Choroid plexus epithelial cell (primary cell): Measurements from ENCODE around the gene SSTR3.

Experiments
- DNase-seq: peaks from one replicate; pipeline ENCODE4 v3.0.0-alpha.2; 2010; ENCODE audit warnings: low read depth
- H3K4me3 ChIP-seq: 2 replicates; pipeline ENCODE4 v1.5.1; 2011; ENCODE audit warnings: low read depth, mild to moderate bottlenecking, control low read depth, low read length, moderate library complexity
- TF ChIP-seq, protein P1 (sequence below): conservative IDR thresholded peaks from 2 replicates; pipeline ENCODE4 v1.5.1; 2011; ENCODE audit warnings: low read depth, mild to moderate bottlenecking, control low read depth, inconsistent platforms, low read length, moderate library complexity

The SSTR3 gene

DNA sequence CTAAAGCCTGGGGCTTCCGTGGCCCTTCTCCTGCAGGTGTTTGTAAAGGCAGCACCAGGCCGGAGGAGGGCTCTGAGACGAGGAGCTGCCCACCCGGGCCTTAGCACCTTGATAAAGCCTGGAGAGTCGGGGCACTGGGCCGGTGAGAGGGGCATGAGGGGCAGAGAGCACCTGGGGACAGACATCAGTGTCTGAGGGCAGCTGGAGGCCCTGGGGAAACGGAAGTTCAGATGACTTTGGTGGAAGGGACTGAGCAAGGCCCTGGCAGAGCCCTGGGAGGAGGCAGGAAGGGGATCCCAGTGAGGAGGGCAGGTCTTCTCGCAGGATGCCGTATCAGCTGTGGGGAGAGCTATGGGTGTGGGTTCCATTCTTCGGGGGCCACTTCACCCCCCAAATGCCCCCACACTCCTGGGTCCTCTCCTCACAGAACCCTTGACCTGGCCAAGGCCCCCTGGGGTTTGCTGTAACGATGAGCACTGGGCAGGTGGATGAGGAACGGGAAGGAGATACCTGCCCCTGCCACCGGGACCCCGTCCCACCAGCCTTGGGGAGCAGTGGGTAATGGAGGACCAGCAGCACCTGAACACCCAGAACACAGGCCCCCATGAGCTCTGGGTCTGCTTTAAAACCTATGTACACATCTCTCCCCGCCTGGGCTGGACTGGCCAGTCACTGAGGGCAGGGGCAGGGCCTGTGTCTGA lies 31.6 kb downstream of the SSTR3 start:
- H3K4me3 ChIP-seq = no peak overlapping the region
- TF ChIP-seq, protein P1, sequence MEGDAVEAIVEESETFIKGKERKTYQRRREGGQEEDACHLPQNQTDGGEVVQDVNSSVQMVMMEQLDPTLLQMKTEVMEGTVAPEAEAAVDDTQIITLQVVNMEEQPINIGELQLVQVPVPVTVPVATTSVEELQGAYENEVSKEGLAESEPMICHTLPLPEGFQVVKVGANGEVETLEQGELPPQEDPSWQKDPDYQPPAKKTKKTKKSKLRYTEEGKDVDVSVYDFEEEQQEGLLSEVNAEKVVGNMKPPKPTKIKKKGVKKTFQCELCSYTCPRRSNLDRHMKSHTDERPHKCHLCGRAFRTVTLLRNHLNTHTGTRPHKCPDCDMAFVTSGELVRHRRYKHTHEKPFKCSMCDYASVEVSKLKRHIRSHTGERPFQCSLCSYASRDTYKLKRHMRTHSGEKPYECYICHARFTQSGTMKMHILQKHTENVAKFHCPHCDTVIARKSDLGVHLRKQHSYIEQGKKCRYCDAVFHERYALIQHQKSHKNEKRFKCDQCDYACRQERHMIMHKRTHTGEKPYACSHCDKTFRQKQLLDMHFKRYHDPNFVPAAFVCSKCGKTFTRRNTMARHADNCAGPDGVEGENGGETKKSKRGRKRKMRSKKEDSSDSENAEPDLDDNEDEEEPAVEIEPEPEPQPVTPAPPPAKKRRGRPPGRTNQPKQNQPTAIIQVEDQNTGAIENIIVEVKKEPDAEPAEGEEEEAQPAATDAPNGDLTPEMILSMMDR = no peak
- no peak for DNase-seq

DNA sequence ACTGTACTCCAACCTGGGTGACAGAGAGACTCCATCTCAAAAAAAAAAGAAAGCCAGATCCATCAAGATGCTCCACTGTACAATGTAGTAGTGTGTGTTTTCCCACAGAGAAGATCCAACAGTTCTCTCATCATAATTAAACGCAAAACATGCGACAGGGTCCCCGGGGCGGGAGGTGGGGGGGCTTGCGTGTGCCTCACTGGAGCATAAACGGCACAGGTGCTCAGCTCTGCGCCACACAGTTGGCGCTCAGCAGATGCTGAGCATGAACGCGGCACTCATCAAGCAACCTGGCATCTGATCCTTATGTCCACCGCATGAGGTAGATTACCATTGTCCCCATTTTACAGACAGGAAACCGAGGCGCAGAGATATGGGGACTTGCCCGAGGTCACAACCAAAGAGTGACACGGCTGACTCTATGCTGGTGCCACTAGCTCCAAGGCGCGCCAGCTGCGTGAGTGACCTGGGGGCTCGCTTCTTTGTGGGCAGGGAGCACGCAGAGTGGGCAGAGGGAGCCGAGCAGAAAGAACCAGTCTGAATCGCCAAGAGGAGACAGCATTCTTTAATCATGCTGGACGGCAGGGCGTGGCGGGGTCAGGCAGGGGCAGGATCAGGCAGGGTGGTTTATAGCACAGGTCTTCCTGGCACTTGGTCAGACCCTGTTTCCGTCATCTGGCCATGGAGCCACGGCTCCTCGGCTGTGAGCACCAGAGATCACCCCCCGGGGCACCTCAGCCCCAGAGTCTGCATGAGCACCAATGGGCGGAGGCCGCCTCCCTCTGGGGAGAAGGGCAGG lies 32.5 kb downstream of the SSTR3 start:
- no peak overlapping the region for H3K4me3 ChIP-seq
- DNase-seq = no peak
- TF ChIP-seq, protein P1 = no peak

DNA sequence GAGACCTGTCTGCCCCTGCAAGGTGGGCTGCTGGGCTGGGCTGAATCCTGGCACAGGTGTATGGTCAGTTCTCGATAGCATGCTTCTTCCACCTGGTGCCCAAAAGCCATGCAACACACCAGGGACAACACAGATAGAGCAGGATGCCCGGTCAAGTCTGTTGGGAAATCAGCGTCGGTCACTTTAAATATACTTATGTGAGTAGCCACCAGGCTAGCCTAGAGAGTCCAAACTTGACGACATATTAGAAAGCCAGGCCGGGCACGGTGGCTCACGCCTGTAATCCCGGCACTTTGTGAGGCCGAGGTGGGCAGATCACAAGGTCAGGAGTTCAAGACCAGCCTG lies 33.2 kb downstream of the SSTR3 start:
- TF ChIP-seq, protein P1 = no peak
- no peak overlapping the region for H3K4me3 ChIP-seq
- DNase-seq = no peak

DNA sequence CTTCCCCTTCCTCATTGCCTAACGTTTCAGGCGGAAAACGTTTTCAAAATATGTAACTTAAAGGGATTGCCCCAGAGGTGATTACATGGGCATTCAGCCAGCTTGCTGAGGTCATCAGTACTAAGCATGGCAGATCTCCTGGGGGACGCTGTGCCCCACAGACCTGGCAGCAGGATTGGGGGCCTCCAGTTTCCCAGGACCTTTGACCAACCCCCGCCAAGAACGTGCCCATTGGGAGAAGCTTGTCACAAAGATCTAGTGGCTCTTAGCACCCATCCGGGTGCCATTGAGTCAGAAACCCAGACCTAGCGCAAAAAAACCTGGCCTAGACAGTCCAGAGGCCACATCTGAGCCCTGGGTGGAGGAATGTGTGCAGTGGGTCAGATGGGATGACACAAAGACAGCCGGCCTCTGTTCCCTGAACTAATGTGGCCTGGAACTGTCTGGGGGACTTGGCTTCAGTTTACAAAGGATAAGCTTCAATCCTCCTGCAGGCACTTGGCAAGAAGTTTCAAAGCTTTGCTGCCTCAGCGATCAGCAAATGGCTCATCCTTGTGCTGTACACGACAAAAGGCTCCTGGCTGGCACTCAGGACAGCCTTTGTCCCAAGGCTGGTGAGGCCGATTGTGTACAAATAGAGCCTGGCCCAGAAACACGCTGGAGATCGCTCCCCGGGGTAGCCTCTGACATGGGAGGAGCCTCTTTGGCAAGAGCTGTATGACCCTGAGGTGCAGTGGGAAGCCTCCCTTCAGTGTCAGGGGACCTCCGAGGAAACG lies 33.7 kb downstream of the SSTR3 start:
- peak; percentile 51 for DNase-seq
- TF ChIP-seq, protein P1 = no peak

DNA sequence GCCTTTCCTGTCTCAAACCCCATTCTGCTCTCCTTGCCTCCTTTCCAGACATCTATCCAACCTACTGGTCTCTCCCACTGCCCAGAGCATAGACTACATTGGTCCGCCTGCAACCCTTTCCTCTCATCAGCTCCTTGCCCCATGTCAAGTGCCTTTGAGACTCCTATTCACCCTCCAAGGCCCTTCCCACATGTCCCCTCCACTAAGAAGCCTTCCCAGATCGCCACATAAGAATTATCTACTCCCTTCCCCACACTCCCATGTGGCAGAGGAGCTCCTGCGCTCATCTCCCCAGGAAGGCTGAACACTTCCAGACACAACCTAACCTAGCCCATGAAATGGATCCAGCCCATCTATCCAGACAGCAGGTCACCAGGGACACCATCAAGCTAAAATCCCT lies 34.5 kb downstream of the SSTR3 start:
- DNase-seq = no peak
- no peak overlapping the region for H3K4me3 ChIP-seq
- TF ChIP-seq, protein P1 = no peak

More for the DNA sequence above, 33.7 kb downstream of the SSTR3 start:
- H3K4me3 ChIP-seq = no peak overlapping the region

DNA sequence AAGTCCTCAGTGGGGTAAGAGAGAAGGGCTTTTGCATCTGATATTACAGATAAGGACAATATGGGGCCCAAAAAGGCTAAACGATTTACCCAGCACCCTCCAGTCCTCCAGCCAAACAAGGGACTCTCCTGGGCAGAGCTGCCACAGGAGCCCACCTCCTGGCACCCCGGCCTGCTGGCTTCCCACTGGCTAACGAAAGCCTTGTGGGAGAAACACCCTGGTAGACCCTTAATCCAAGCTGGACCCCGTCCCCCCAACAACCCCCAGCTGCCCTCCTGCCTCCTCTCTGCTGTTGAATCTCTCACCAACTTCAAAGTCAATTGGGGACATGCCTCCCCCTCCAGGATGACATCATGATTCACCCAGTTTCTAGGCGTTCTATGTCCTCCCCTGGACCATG lies 35.1 kb downstream of the SSTR3 start:
- TF ChIP-seq, protein P1 = no peak
- H3K4me3 ChIP-seq = no peak overlapping the region

More for the DNA sequence above, 35.1 kb downstream of the SSTR3 start:
- no peak for DNase-seq
